ENCODE data around the gene GSTA4.
A peak's percentile ranks its signal among the peaks of the same experiment; 100 is the strongest.

GSTA4 gene

GRCh38 chr6:52999456-52999855 is 4.4 kb upstream of the GSTA4 start:
- no peak overlapping the region for H3K4me3 ChIP-seq (ENCODE audit: low read depth, low read length)
- no peak for TF ChIP-seq CTCF (IDR thresholded peaks at IDR 0.05; ENCODE audit: low read depth, low read length)

- no peak for TF ChIP-seq CTCF (IDR thresholded peaks at IDR 0.05; ENCODE audit: low read depth, low read length)
- H3K4me3 ChIP-seq (ENCODE audit: low read depth, low read length): no peak overlapping the region
Measured at GRCh38 chr6:52998603-52999002, 3.5 kb upstream of the GSTA4 start.

GRCh38 chr6:52995913-52996645 is 995 bp upstream of the GSTA4 start:
- no peak for TF ChIP-seq CTCF (IDR thresholded peaks at IDR 0.05; ENCODE audit: low read depth, low read length)
- H3K4me3 ChIP-seq (ENCODE audit: low read depth, low read length): peak overlapping the region; percentile 33; the same call in 1 of the 2 replicates

GRCh38 chr6:52994839-52995088 is 320 bp downstream of the GSTA4 start:
- no peak for TF ChIP-seq CTCF (IDR thresholded peaks at IDR 0.05; ENCODE audit: low read depth, low read length)
- H3K4me3 ChIP-seq (ENCODE audit: low read depth, low read length): peak overlapping the region; percentile 84

- H3K4me3 ChIP-seq (ENCODE audit: low read depth, low read length): peak overlapping the region; percentile 84
- TF ChIP-seq CTCF (IDR thresholded peaks at IDR 0.05; ENCODE audit: low read depth, low read length): no peak
Measured at GRCh38 chr6:52994031-52994838, 849 bp downstream of the GSTA4 start.

GRCh38 chr6:52992980-52993920 is 1.8 kb downstream of the GSTA4 start:
- TF ChIP-seq CTCF (IDR thresholded peaks at IDR 0.05; ENCODE audit: low read depth, low read length): no peak
- peak overlapping the region; percentile 84 for H3K4me3 ChIP-seq (ENCODE audit: low read depth, low read length)

All from WI38 (cell line).